Measurements from ENCODE around the gene ABCC1.

The ABCC1 gene

GRCh38 chr16:16025214-16025968 is 76.0 kb downstream of the ABCC1 start:
- no peak overlapping the region for H3K4me3 ChIP-seq (ENCODE audit: low read depth, low read length)
- no peak for DNase-seq (ENCODE audit: low read depth)
- TF ChIP-seq CTCF (IDR thresholded peaks at IDR 0.05; ENCODE audit: control insufficient read depth, extremely low read depth, insufficient read depth), result no peak

- no peak for TF ChIP-seq CTCF (IDR thresholded peaks at IDR 0.05; ENCODE audit: control insufficient read depth, extremely low read depth, insufficient read depth)
- no peak for DNase-seq (ENCODE audit: low read depth)
- no peak overlapping the region for H3K4me3 ChIP-seq (ENCODE audit: low read depth, low read length)
Observed at GRCh38 chr16:16027728-16028310, 78.4 kb downstream of the ABCC1 start.

- no peak overlapping the region for H3K4me3 ChIP-seq (ENCODE audit: low read depth, low read length)
- no peak for TF ChIP-seq CTCF (IDR thresholded peaks at IDR 0.05; ENCODE audit: control insufficient read depth, extremely low read depth, insufficient read depth)
- no peak for DNase-seq (ENCODE audit: low read depth)
Observed at GRCh38 chr16:16028311-16028999, 79.0 kb downstream of the ABCC1 start.

- DNase-seq (ENCODE audit: low read depth), result peak; percentile 25
- H3K4me3 ChIP-seq (ENCODE audit: low read depth, low read length), result no peak overlapping the region
- no peak for TF ChIP-seq CTCF (IDR thresholded peaks at IDR 0.05; ENCODE audit: control insufficient read depth, extremely low read depth, insufficient read depth)
Observed at GRCh38 chr16:16029431-16030011, 80.1 kb downstream of the ABCC1 start.

- no peak overlapping the region for H3K4me3 ChIP-seq (ENCODE audit: low read depth, low read length)
- DNase-seq (ENCODE audit: low read depth), result peak; percentile 28
- no peak for TF ChIP-seq CTCF (IDR thresholded peaks at IDR 0.05; ENCODE audit: control insufficient read depth, extremely low read depth, insufficient read depth)
Observed at GRCh38 chr16:16030449-16030848, 81.0 kb downstream of the ABCC1 start.

GRCh38 chr16:16031401-16031800 is 82.0 kb downstream of the ABCC1 start:
- no peak for TF ChIP-seq CTCF (IDR thresholded peaks at IDR 0.05; ENCODE audit: control insufficient read depth, extremely low read depth, insufficient read depth)
- DNase-seq (ENCODE audit: low read depth), result no peak
- no peak overlapping the region for H3K4me3 ChIP-seq (ENCODE audit: low read depth, low read length)
